Skin epidermis (tissue), 12 donors: Measurements from ENCODE around the gene FCN1.

Experiments used
- H3K27ac ChIP-seq, 21 experiments: fragments of 200-600 bp; sonication (generic) in 11 of 21; one replicate each; pipeline ENCODE4 v1.5.0; 2020; ENCODE audit warnings: mild to moderate bottlenecking in 3 of 21, inconsistent platforms in 2 of 21, moderate library complexity in 2 of 21
- H3K4me3 ChIP-seq, 7 experiments: fragments of 200-600 bp; sonication (generic) in 2 of 7; one replicate each; pipeline ENCODE4 v1.5.0; 2020; ENCODE audit warnings: inconsistent platforms in 2 of 7, mild to moderate bottlenecking in 2 of 7, moderate library complexity in 1 of 7

FCN1 gene

GRCh38 chr9:134895908-134896833 is 21.5 kb downstream of the FCN1 start:
- H3K27ac ChIP-seq: peak overlapping the region in 10 of 21 experiments; percentile 23 to 76 (median 53)

GRCh38 chr9:134895567-134895907 is 22.2 kb downstream of the FCN1 start:
- Histone ChIP-seq H3K4me3 (no peak overlapping the region), H3K27ac (peak overlapping the region in 3 of 21 experiments; percentile 9 to 76 (median 23))

More at GRCh38 chr9:134895908-134896833, 21.5 kb downstream of the FCN1 start:
- no peak overlapping the region for H3K4me3 ChIP-seq

- peak overlapping the region in 2 of 21 experiments; percentile 8 to 9 for H3K27ac ChIP-seq
These were observed 22.6 kb downstream of the FCN1 start for GRCh38 chr9:134895097-134895496.

GRCh38 chr9:134894136-134894860 is 23.4 kb downstream of the FCN1 start:
- H3K27ac ChIP-seq: no peak overlapping the region
- H3K4me3 ChIP-seq: no peak overlapping the region

More at GRCh38 chr9:134895097-134895496, 22.6 kb downstream of the FCN1 start:
- H3K4me3 ChIP-seq: no peak overlapping the region

GRCh38 chr9:134892820-134893420 is 24.8 kb downstream of the FCN1 start:
- no peak overlapping the region for H3K4me3 ChIP-seq
- H3K27ac ChIP-seq: no peak overlapping the region

GRCh38 chr9:134892221-134892620 is 25.5 kb downstream of the FCN1 start:
- H3K27ac ChIP-seq: no peak overlapping the region
- no peak overlapping the region for H3K4me3 ChIP-seq

GRCh38 chr9:134891713-134892112 is 26.0 kb downstream of the FCN1 start:
- Histone ChIP-seq H3K27ac (no peak overlapping the region), H3K4me3 (no peak overlapping the region)

GRCh38 chr9:134891053-134891452 is 26.7 kb downstream of the FCN1 start:
- Histone ChIP-seq H3K4me3 (no peak overlapping the region), H3K27ac (no peak overlapping the region)

GRCh38 chr9:134890155-134890495 is 27.6 kb downstream of the FCN1 start:
- H3K4me3 ChIP-seq: no peak overlapping the region
- no peak overlapping the region for H3K27ac ChIP-seq

- no peak overlapping the region for H3K4me3 ChIP-seq
- no peak overlapping the region for H3K27ac ChIP-seq
These were observed 28.1 kb downstream of the FCN1 start for GRCh38 chr9:134889386-134890154.

GRCh38 chr9:134888603-134889190 is 29.0 kb downstream of the FCN1 start:
- Histone ChIP-seq H3K4me3 (no peak overlapping the region), H3K27ac (no peak overlapping the region)

- no peak overlapping the region for H3K4me3 ChIP-seq
- H3K27ac ChIP-seq: no peak overlapping the region
These were observed 29.8 kb downstream of the FCN1 start for GRCh38 chr9:134887686-134888602.

- no peak overlapping the region for H3K4me3 ChIP-seq
These were observed 30.5 kb downstream of the FCN1 start for GRCh38 chr9:134887219-134887618.

GRCh38 chr9:134886413-134886913 is 31.2 kb downstream of the FCN1 start:
- H3K4me3 ChIP-seq: no peak overlapping the region

More at GRCh38 chr9:134887219-134887618, 30.5 kb downstream of the FCN1 start:
- no peak overlapping the region for H3K27ac ChIP-seq

GRCh38 chr9:134885679-134886412 is 31.9 kb downstream of the FCN1 start:
- H3K4me3 ChIP-seq: no peak overlapping the region
- H3K27ac ChIP-seq: no peak overlapping the region

More at GRCh38 chr9:134886413-134886913, 31.2 kb downstream of the FCN1 start:
- no peak overlapping the region for H3K27ac ChIP-seq

GRCh38 chr9:134885001-134885678 is 32.6 kb downstream of the FCN1 start:
- H3K4me3 ChIP-seq: no peak overlapping the region

GRCh38 chr9:134884492-134884891 is 33.2 kb downstream of the FCN1 start:
- Histone ChIP-seq H3K4me3 (no peak overlapping the region), H3K27ac (no peak overlapping the region)

More at GRCh38 chr9:134885001-134885678, 32.6 kb downstream of the FCN1 start:
- no peak overlapping the region for H3K27ac ChIP-seq
